GM13977 (cell line): ENCODE data around the gene SERPINE1.

Experiments used
- DNase-seq: peaks from one replicate; pipeline ENCODE4 v3.0.0; 2012; ENCODE audit warnings: low spot score
- CTCF ChIP-seq: IDR thresholded peaks from 2 replicates; pipeline ENCODE4 v1.5.1; 2012; ENCODE audit warnings: mild to moderate bottlenecking, control low read depth; ENCODE audit not compliant: insufficient read depth; ENCODE audit errors: extremely low read depth, missing control alignments
- in situ Hi-C: fragments of 300-500 bp; cut with MboI; formaldehyde crosslinking; loops from one replicate; pipeline ENCODE4 v1.12.0; 2022; ENCODE audit warnings: low sequenced_read_pairs, low pct_unique_long_range_greater_than_20kb, mixed read lengths, inconsistent platforms; ENCODE audit not compliant: unreplicated experiment

The SERPINE1 gene

GRCh38 chr7:101159696-101160674, 33.1 kb downstream of the SERPINE1 start:
- in situ Hi-C loops, result no loop called here
- TF ChIP-seq CTCF, result no peak
- no peak for DNase-seq

GRCh38 chr7:101160910-101161309, 34.0 kb downstream of the SERPINE1 start:
- in situ Hi-C loops, result no loop called here
- no peak for DNase-seq
- TF ChIP-seq CTCF, result no peak

- DNase-seq, result no peak
- TF ChIP-seq CTCF, result no peak
- in situ Hi-C loops, result no loop called here
These were observed 35.0 kb downstream of the SERPINE1 start for GRCh38 chr7:101161692-101162471.

GRCh38 chr7:101162551-101163278, 35.8 kb downstream of the SERPINE1 start:
- no peak for TF ChIP-seq CTCF
- no peak for DNase-seq
- in situ Hi-C loops, result no loop called here

- in situ Hi-C loops, result no loop called here
- TF ChIP-seq CTCF, result no peak
- no peak for DNase-seq
These were observed 36.6 kb downstream of the SERPINE1 start for GRCh38 chr7:101163279-101164070.
